ENCODE data around the gene CGB7.
A peak's percentile ranks its signal among the peaks of the same experiment; 100 is the strongest.

CGB7 gene

GRCh38 chr19:49073514-49074378 is 16.2 kb upstream of the CGB7 start:
- H3K27me3 ChIP-seq (replicated peaks in 2 of 5; ENCODE audit: control insufficient read depth in 4 of 5, insufficient read depth in 5 of 5, low read length in 4 of 5) = peaks cover 8 to 55% (median 22%) of the 10 kb centered on the region in 5 experiments
- 55% methylated on average over 19 of the region's 23 CpGs for WGBS (ENCODE audit: insufficient coverage)

GRCh38 chr19:49071860-49072547 is 14.5 kb upstream of the CGB7 start:
- peak; percentile 13 to 52 (median 40) for DNase-seq
- H3K4me3 ChIP-seq (ENCODE audit: control insufficient read depth in 1 of 7, extremely low read depth in 1 of 7, insufficient read depth in 4 of 7, low read depth in 2 of 7, low read length in 6 of 7) = no peak overlapping the region
- CTCF ChIA-PET = no interaction called here

More at GRCh38 chr19:49073514-49074378, 16.2 kb upstream of the CGB7 start:
- Histone ChIP-seq H3K4me3 (ENCODE audit: control insufficient read depth in 1 of 7, extremely low read depth in 1 of 7, insufficient read depth in 4 of 7, low read depth in 2 of 7, low read length in 6 of 7) (no peak overlapping the region), H3K9me3 (ENCODE audit: control extremely low read depth in 1 of 5, control insufficient read depth in 4 of 5, insufficient read depth in 2 of 5, low read depth in 1 of 5, low read length in 4 of 5) (peaks cover 0 to 12% (median 4%) of the 10 kb centered on the region in 5 experiments), H3K27ac (ENCODE audit: insufficient read depth in 1 of 2, low read depth in 1 of 2, low read length in 2 of 2, poor library complexity in 1 of 2, severe bottlenecking in 2 of 2) (no peak overlapping the region), H3K4me1 (ENCODE audit: control extremely low read depth in 1 of 4, control insufficient read depth in 4 of 4, insufficient read depth in 4 of 4, low read length in 3 of 4) (peaks cover 0 to 6% (median 6%) of the 10 kb centered on the region in 4 experiments), H3K36me3 (ENCODE audit: control insufficient read depth in 4 of 4, insufficient read depth in 4 of 4, low read length in 3 of 4) (no peaks in the 10 kb centered on the region)
- CTCF ChIA-PET = interaction anchor here (0.5 to 2.3 kb wide), 12 partner anchors 13 to 286 kb away, joined by 3 to 6 read pairs (median 3); partner anchors contain the start of gene CGB7
- peak in 2 of 3 donors; percentile 31 to 34 for DNase-seq
- POLR2A ChIA-PET = interaction anchor here (0.6 kb wide), 1 partner anchor 162 kb away, joined by 6 read pairs; no protein-coding TSS in a partner anchor

GRCh38 chr19:49070416-49070815 is 12.9 kb upstream of the CGB7 start:
- POLR2A ChIA-PET = interaction anchor here (0.6 kb wide), 1 partner anchor 11 kb away, joined by 3 read pairs; no protein-coding TSS in a partner anchor
- H3K9me3 ChIP-seq (ENCODE audit: control extremely low read depth in 1 of 5, control insufficient read depth in 4 of 5, insufficient read depth in 2 of 5, low read depth in 1 of 5, low read length in 4 of 5) = peaks cover 0 to 12% (median 4%) of the 10 kb centered on the region in 5 experiments
- WGBS (ENCODE audit: insufficient coverage) = 97% methylated on average over 21 of the region's 21 CpGs
- peaks cover 0 to 6% (median 6%) of the 10 kb centered on the region in 4 experiments for H3K4me1 ChIP-seq (ENCODE audit: control extremely low read depth in 1 of 4, control insufficient read depth in 4 of 4, insufficient read depth in 4 of 4, low read length in 3 of 4)
- H3K4me3 ChIP-seq (ENCODE audit: control insufficient read depth in 1 of 7, extremely low read depth in 1 of 7, insufficient read depth in 4 of 7, low read depth in 2 of 7, low read length in 6 of 7) = no peak overlapping the region
- H3K36me3 ChIP-seq (ENCODE audit: control insufficient read depth in 4 of 4, insufficient read depth in 4 of 4, low read length in 3 of 4) = no peaks in the 10 kb centered on the region
- CTCF ChIA-PET = interaction anchor here (1.0 kb wide), 1 partner anchor 13 kb away, joined by 3 read pairs; no protein-coding TSS in a partner anchor
- peaks cover 8 to 86% (median 30%) of the 10 kb centered on the region in 5 experiments for H3K27me3 ChIP-seq (replicated peaks in 2 of 5; ENCODE audit: control insufficient read depth in 4 of 5, insufficient read depth in 5 of 5, low read length in 4 of 5)
- no peak overlapping the region for H3K27ac ChIP-seq (ENCODE audit: insufficient read depth in 1 of 2, low read depth in 1 of 2, low read length in 2 of 2, poor library complexity in 1 of 2, severe bottlenecking in 2 of 2)
- DNase-seq = no peak

More at GRCh38 chr19:49071860-49072547, 14.5 kb upstream of the CGB7 start:
- H3K9me3 ChIP-seq (ENCODE audit: control extremely low read depth in 1 of 5, control insufficient read depth in 4 of 5, insufficient read depth in 2 of 5, low read depth in 1 of 5, low read length in 4 of 5) = peaks cover 0 to 12% (median 4%) of the 10 kb centered on the region in 5 experiments
- H3K27ac ChIP-seq (ENCODE audit: insufficient read depth in 1 of 2, low read depth in 1 of 2, low read length in 2 of 2, poor library complexity in 1 of 2, severe bottlenecking in 2 of 2) = no peak overlapping the region
- H3K36me3 ChIP-seq (ENCODE audit: control insufficient read depth in 4 of 4, insufficient read depth in 4 of 4, low read length in 3 of 4) = no peaks in the 10 kb centered on the region
- 5% methylated on average over 70 of the region's 93 CpGs for WGBS (ENCODE audit: insufficient coverage)
- POLR2A ChIA-PET = interaction anchor here (0.7 kb wide), 1 partner anchor 61 kb away, joined by 3 read pairs; no protein-coding TSS in a partner anchor
- peaks cover 8 to 70% (median 22%) of the 10 kb centered on the region in 5 experiments for H3K27me3 ChIP-seq (replicated peaks in 2 of 5; ENCODE audit: control insufficient read depth in 4 of 5, insufficient read depth in 5 of 5, low read length in 4 of 5)
- H3K4me1 ChIP-seq (ENCODE audit: control extremely low read depth in 1 of 4, control insufficient read depth in 4 of 4, insufficient read depth in 4 of 4, low read length in 3 of 4) = peaks cover 0 to 6% (median 6%) of the 10 kb centered on the region in 4 experiments

GRCh38 chr19:49069026-49069425 is 11.5 kb upstream of the CGB7 start:
- H3K27ac ChIP-seq (ENCODE audit: insufficient read depth in 1 of 2, low read depth in 1 of 2, low read length in 2 of 2, poor library complexity in 1 of 2, severe bottlenecking in 2 of 2) = no peak overlapping the region
- no peak for DNase-seq
- peaks cover 0 to 12% (median 4%) of the 10 kb centered on the region in 5 experiments for H3K9me3 ChIP-seq (ENCODE audit: control extremely low read depth in 1 of 5, control insufficient read depth in 4 of 5, insufficient read depth in 2 of 5, low read depth in 1 of 5, low read length in 4 of 5)
- CTCF ChIA-PET = interaction anchor here (0.9 to 1.4 kb wide), 2 partner anchors 8 to 29 kb away, joined by 3 to 4 read pairs; no protein-coding TSS in a partner anchor
- POLR2A ChIA-PET = no interaction called here
- H3K4me1 ChIP-seq (ENCODE audit: control extremely low read depth in 1 of 4, control insufficient read depth in 4 of 4, insufficient read depth in 4 of 4, low read length in 3 of 4) = peaks cover 0 to 8% (median 6%) of the 10 kb centered on the region in 4 experiments
- 94% methylated on average over 7 of the region's 9 CpGs for WGBS (ENCODE audit: insufficient coverage)
- peaks cover 8 to 95% (median 32%) of the 10 kb centered on the region in 5 experiments for H3K27me3 ChIP-seq (replicated peaks in 2 of 5; ENCODE audit: control insufficient read depth in 4 of 5, insufficient read depth in 5 of 5, low read length in 4 of 5)
- H3K4me3 ChIP-seq (ENCODE audit: control insufficient read depth in 1 of 7, extremely low read depth in 1 of 7, insufficient read depth in 4 of 7, low read depth in 2 of 7, low read length in 6 of 7) = no peak overlapping the region
- no peaks in the 10 kb centered on the region for H3K36me3 ChIP-seq (ENCODE audit: control insufficient read depth in 4 of 4, insufficient read depth in 4 of 4, low read length in 3 of 4)

- no peak for DNase-seq
- POLR2A ChIA-PET = no interaction called here
- Histone ChIP-seq H3K4me3 (ENCODE audit: control insufficient read depth in 1 of 7, extremely low read depth in 1 of 7, insufficient read depth in 4 of 7, low read depth in 2 of 7, low read length in 6 of 7) (no peak overlapping the region), H3K27ac (ENCODE audit: insufficient read depth in 1 of 2, low read depth in 1 of 2, low read length in 2 of 2, poor library complexity in 1 of 2, severe bottlenecking in 2 of 2) (no peak overlapping the region), H3K36me3 (ENCODE audit: control insufficient read depth in 4 of 4, insufficient read depth in 4 of 4, low read length in 3 of 4) (no peaks in the 10 kb centered on the region), H3K27me3 (replicated peaks in 2 of 5; ENCODE audit: control insufficient read depth in 4 of 5, insufficient read depth in 5 of 5, low read length in 4 of 5) (peaks cover 8 to 95% (median 28%) of the 10 kb centered on the region in 5 experiments), H3K9me3 (ENCODE audit: control extremely low read depth in 1 of 5, control insufficient read depth in 4 of 5, insufficient read depth in 2 of 5, low read depth in 1 of 5, low read length in 4 of 5) (peaks cover 0 to 12% (median 4%) of the 10 kb centered on the region in 5 experiments), H3K4me1 (ENCODE audit: control extremely low read depth in 1 of 4, control insufficient read depth in 4 of 4, insufficient read depth in 4 of 4, low read length in 3 of 4) (peaks cover 0 to 4% (median 2%) of the 10 kb centered on the region in 4 experiments)
- 68% methylated on average over 3 of the region's 3 CpGs for WGBS (ENCODE audit: insufficient coverage)
- CTCF ChIA-PET = interaction anchor here (1.6 kb wide), 1 partner anchor 157 kb away, joined by 3 read pairs; no protein-coding TSS in a partner anchor
Observed at GRCh38 chr19:49067554-49067953, 10.0 kb upstream of the CGB7 start.

- CTCF ChIA-PET = no interaction called here
- WGBS (ENCODE audit: insufficient coverage) = no CpG with 5 or more reads among the region's 13 CpGs
- Histone ChIP-seq H3K36me3 (ENCODE audit: control insufficient read depth in 4 of 4, insufficient read depth in 4 of 4, low read length in 3 of 4) (no peaks in the 10 kb centered on the region), H3K4me1 (ENCODE audit: control extremely low read depth in 1 of 4, control insufficient read depth in 4 of 4, insufficient read depth in 4 of 4, low read length in 3 of 4) (peaks cover 0 to 6% (median 0%) of the 10 kb centered on the region in 4 experiments), H3K9me3 (ENCODE audit: control extremely low read depth in 1 of 5, control insufficient read depth in 4 of 5, insufficient read depth in 2 of 5, low read depth in 1 of 5, low read length in 4 of 5) (peaks cover 0 to 10% (median 4%) of the 10 kb centered on the region in 5 experiments), H3K27me3 (replicated peaks in 2 of 5; ENCODE audit: control insufficient read depth in 4 of 5, insufficient read depth in 5 of 5, low read length in 4 of 5) (peaks cover 8 to 96% (median 30%) of the 10 kb centered on the region in 5 experiments), H3K27ac (ENCODE audit: insufficient read depth in 1 of 2, low read depth in 1 of 2, low read length in 2 of 2, poor library complexity in 1 of 2, severe bottlenecking in 2 of 2) (no peak overlapping the region), H3K4me3 (ENCODE audit: control insufficient read depth in 1 of 7, extremely low read depth in 1 of 7, insufficient read depth in 4 of 7, low read depth in 2 of 7, low read length in 6 of 7) (no peak overlapping the region)
- POLR2A ChIA-PET = interaction anchor here (0.7 kb wide), 1 partner anchor 217 kb away, joined by 3 read pairs; no protein-coding TSS in a partner anchor
- DNase-seq = no peak
Observed at GRCh38 chr19:49065905-49066512, 8.5 kb upstream of the CGB7 start.
